ENCODE results near the gene VSTM1.

Gene VSTM1

DNA sequence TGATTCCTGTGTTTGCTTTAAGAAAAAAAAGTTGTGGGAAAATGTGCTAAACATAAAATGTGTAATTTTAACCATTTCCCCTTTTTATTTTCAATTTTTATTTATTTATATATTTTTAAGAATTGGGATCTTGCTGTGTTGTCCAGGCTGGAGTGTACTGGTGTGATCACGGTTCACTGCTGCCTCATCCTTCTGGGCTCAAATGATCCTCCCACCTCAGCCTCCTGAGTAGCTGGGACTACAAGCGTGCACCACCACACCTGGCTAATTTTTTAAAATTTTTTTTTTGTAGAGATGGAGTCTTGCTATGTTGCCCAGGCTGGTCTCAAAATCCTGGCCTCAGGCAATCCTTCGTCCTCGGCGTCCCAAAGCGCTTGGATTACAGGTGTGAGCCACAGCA, 53.2 kb downstream of the VSTM1 start:
- Histone ChIP-seq H3K4me3 (ENCODE audit: low read depth in 1 of 2, low read length in 2 of 2) (no peak overlapping the region), H3K9ac (ENCODE audit: low read depth, low read length) (no peak overlapping the region), H3K4me2 (ENCODE audit: insufficient read depth, low read length) (no peak overlapping the region), H3K79me2 (ENCODE audit: insufficient read depth, low read length) (no peaks in the 10 kb centered on the region), H4K20me1 (ENCODE audit: insufficient read depth, low read length) (no peaks in the 10 kb centered on the region), H3K4me1 (ENCODE audit: insufficient read depth, low read length) (no peaks in the 10 kb centered on the region), H3K36me3 (ENCODE audit: insufficient read depth, low read length) (no peaks in the 10 kb centered on the region), H3K27me3 (ENCODE audit: insufficient read depth, low read length, poor library complexity) (no peaks in the 10 kb centered on the region), H3K27ac (ENCODE audit: low read length) (no peak overlapping the region), H2AFZ (ENCODE audit: low read depth, low read length) (no peak overlapping the region), H3K9me3 (ENCODE audit: insufficient read depth, low read length, severe bottlenecking) (no peaks in the 10 kb centered on the region)
- TF ChIP-seq, protein P1, sequence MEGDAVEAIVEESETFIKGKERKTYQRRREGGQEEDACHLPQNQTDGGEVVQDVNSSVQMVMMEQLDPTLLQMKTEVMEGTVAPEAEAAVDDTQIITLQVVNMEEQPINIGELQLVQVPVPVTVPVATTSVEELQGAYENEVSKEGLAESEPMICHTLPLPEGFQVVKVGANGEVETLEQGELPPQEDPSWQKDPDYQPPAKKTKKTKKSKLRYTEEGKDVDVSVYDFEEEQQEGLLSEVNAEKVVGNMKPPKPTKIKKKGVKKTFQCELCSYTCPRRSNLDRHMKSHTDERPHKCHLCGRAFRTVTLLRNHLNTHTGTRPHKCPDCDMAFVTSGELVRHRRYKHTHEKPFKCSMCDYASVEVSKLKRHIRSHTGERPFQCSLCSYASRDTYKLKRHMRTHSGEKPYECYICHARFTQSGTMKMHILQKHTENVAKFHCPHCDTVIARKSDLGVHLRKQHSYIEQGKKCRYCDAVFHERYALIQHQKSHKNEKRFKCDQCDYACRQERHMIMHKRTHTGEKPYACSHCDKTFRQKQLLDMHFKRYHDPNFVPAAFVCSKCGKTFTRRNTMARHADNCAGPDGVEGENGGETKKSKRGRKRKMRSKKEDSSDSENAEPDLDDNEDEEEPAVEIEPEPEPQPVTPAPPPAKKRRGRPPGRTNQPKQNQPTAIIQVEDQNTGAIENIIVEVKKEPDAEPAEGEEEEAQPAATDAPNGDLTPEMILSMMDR (IDR thresholded peaks at IDR 0.05; ENCODE audit: borderline replicate concordance, extremely low read depth, low read length, poor library complexity, severe bottlenecking), result no peak
- no peak for TF ChIP-seq EZH2 (IDR thresholded peaks at IDR 0.05; ENCODE audit: borderline replicate concordance, low read depth, low read length, severe bottlenecking)
- ATAC-seq (ENCODE audit: insufficient read depth, low read depth), result no peak
- DNase-seq, result no peak

DNA sequence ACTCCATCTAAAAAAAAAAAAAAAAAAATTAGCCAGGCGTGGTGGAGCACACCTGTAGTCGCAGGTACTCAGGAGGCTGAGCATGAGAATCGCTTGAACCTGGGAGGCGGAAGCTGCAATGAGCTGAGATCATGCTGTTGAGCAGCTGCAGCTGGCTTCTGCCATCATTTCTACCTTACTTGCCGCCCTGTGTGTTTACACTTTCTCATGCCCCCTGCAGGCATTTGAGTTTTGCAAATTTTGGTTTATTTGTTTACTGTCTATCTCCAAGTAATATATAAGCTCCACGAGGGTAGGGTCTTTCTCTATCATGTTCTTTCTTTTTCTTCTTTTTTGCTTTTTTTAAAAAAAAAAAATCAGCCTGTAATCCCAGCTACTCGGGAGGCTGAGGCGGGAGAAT, 54.3 kb downstream of the VSTM1 start:
- no peak overlapping the region for H3K27ac ChIP-seq (ENCODE audit: low read length)
- no peaks in the 10 kb centered on the region for H3K27me3 ChIP-seq (ENCODE audit: insufficient read depth, low read length, poor library complexity)
- H3K4me1 ChIP-seq (ENCODE audit: insufficient read depth, low read length), result no peaks in the 10 kb centered on the region
- no peaks in the 10 kb centered on the region for H3K9me3 ChIP-seq (ENCODE audit: insufficient read depth, low read length, severe bottlenecking)
- H3K4me3 ChIP-seq (ENCODE audit: low read depth in 1 of 2, low read length in 2 of 2), result no peak overlapping the region
- no peaks in the 10 kb centered on the region for H4K20me1 ChIP-seq (ENCODE audit: insufficient read depth, low read length)
- no peaks in the 10 kb centered on the region for H3K79me2 ChIP-seq (ENCODE audit: insufficient read depth, low read length)
- H3K9ac ChIP-seq (ENCODE audit: low read depth, low read length), result no peak overlapping the region
- H2AFZ ChIP-seq (ENCODE audit: low read depth, low read length), result no peak overlapping the region
- ATAC-seq (ENCODE audit: insufficient read depth, low read depth) (no peak), DNase-seq (no peak)
- no peak overlapping the region for H3K4me2 ChIP-seq (ENCODE audit: insufficient read depth, low read length)
- H3K36me3 ChIP-seq (ENCODE audit: insufficient read depth, low read length), result no peaks in the 10 kb centered on the region
- TF ChIP-seq EZH2 (IDR thresholded peaks at IDR 0.05; ENCODE audit: borderline replicate concordance, low read depth, low read length, severe bottlenecking), result no peak
- TF ChIP-seq, protein P1 (IDR thresholded peaks at IDR 0.05; ENCODE audit: borderline replicate concordance, extremely low read depth, low read length, poor library complexity, severe bottlenecking), result no peak

DNA sequence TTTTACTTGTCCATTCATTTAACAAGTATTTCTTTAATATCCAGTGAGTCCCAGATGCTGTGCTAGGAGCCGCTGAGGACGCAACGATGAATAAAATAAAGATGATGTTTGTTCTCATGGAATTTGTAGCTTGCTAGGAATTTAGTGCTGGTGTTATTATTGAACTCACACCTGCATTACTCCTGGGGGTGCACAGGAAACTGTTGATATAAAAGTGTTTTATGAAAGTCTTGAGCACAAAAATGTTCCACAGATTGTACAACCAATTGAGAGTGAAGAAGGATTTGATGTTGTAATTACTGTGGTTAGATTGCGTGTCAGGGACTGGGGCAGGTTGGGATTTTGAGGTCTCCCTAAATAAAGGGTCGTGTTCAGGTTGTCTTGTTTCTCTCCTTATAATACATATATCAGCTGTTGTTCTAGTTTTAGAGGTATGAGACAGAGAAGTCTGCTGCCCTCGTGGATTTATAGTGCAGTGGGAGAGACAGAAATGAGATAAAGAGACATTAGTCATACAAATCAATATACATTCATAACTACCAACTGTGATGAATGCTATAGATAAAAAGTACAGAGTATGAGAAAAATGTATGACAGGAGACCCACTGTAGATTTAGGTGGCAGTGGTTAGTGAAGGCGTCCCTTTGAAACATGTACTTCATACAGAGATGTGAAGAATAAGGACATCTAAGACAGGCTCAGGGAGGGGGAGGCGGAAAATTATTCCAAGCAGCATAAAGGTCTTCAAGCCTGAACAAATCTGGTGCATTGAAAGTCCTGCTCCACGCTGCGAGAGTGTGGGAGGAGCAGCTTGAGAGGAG, 61.0 kb downstream of the VSTM1 start:
- H3K9me3 ChIP-seq (ENCODE audit: insufficient read depth, low read length, severe bottlenecking), result no peaks in the 10 kb centered on the region
- no peaks in the 10 kb centered on the region for H3K4me1 ChIP-seq (ENCODE audit: insufficient read depth, low read length)
- H2AFZ ChIP-seq (ENCODE audit: low read depth, low read length), result no peak overlapping the region
- no peaks in the 10 kb centered on the region for H4K20me1 ChIP-seq (ENCODE audit: insufficient read depth, low read length)
- no peak for TF ChIP-seq EZH2 (IDR thresholded peaks at IDR 0.05; ENCODE audit: borderline replicate concordance, low read depth, low read length, severe bottlenecking)
- TF ChIP-seq, protein P1 (IDR thresholded peaks at IDR 0.05; ENCODE audit: borderline replicate concordance, extremely low read depth, low read length, poor library complexity, severe bottlenecking), result no peak
- H3K4me3 ChIP-seq (ENCODE audit: low read depth in 1 of 2, low read length in 2 of 2), result no peak overlapping the region
- no peaks in the 10 kb centered on the region for H3K36me3 ChIP-seq (ENCODE audit: insufficient read depth, low read length)
- ATAC-seq (ENCODE audit: insufficient read depth, low read depth), result no peak
- H3K9ac ChIP-seq (ENCODE audit: low read depth, low read length), result no peak overlapping the region
- no peak overlapping the region for H3K4me2 ChIP-seq (ENCODE audit: insufficient read depth, low read length)
- no peak for DNase-seq
- no peak overlapping the region for H3K27ac ChIP-seq (ENCODE audit: low read length)
- H3K79me2 ChIP-seq (ENCODE audit: insufficient read depth, low read length), result no peaks in the 10 kb centered on the region
- H3K27me3 ChIP-seq (ENCODE audit: insufficient read depth, low read length, poor library complexity), result no peaks in the 10 kb centered on the region

All from DND-41 (cell line).